ENCODE data around the gene HLA-B.
"Not testable (repeated sequence)": the region's sequence is repeated elsewhere in the genome, so short reads cannot be mapped to it uniquely, and the experiment has no call there.

Gene HLA-B

DNA sequence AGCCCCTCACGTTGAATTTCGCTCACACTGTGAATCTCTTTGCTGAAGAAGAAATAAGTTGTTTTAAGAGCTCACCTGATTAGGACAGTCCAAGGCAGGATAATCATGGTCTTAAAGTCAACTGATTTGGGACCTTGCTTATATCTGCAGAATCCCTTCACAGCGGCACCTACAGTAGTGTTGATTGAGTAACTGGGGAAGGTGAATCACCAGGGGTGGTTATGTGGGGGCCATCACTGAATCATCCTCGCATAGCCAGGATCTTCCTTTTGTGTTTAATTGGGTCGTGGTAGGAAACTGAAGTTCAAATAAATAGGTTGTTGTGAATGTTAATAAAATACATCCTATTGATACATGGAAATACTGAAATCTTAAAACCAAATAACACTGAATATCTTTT lies 26.2 kb upstream of the HLA-B start:
- DNase-seq (ENCODE audit: low read depth), result no peak

DNA sequence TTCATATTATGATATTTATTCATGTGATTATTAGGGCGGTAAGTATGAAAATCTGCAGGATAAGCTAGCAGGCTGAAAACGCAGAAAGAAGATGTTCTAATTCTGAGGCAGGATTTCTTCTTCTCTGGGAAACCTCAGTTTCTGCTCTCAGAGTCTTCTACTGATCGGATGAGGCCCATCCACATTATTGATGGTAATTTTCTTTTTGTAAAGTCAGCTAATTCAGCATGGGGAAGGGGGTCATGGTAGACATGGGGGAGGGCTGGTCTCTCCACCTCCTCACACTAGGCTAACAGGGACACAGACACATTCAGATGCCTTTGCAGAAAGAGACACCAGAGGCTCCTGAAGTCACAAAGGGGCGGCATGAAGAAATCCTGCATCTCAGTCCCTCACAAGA lies 24.7 kb upstream of the HLA-B start:
- no peak for DNase-seq (ENCODE audit: low read depth)

GRCh38 chr6:31379850-31380249 lies 22.9 kb upstream of the HLA-B start:
- DNase-seq (ENCODE audit: low read depth), result no peak

DNA sequence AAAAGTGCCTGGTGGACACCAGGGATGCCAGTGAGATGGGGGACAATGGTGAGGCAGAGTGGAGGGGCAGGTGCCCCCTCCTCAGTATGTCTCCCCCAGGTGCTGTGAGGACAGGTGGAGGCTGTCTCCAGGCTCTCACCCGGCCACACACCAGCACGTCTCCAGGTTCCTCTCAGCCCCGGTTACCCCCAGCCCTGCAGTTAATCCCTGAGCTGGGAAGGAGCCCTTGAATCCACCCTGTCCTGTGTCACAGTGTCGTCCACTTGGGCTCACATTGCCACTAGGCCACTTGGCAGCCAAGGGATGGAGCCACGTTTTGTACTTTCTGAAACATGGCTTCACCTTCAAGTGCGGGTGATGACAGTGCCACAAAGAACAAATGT lies 21.7 kb upstream of the HLA-B start:
- no peak for DNase-seq (ENCODE audit: low read depth)

DNA sequence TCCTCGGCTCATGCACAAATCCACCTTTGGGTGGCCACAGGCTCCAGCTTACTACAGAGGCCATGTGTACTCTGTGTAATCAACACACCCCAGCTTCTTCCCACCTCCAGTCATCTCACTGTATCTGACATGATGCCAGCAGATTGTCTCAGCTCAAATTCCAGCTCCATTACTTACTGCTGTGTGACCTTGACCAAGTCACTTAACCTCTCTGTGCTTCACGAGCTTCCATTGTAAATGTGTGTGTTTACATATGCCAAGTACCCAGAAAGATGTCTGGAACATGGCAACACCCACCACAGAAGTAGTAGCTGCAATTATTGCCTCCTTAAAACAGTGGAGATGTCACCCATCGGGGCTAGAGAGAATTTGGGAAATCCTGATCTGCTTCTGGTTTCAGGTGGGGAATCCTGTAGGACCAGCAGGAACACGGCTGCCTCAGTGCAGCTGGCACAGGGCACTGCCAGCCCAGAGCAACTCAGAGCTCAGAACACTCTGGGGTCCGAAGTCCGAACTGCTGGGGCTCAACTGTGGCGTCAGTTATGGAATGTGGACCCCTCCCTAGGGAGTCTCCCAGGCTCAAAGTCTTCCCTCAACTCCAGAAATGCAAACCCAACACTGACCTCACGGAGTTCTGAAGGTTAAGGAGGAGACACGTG lies 21.2 kb upstream of the HLA-B start:
- DNase-seq (ENCODE audit: low read depth), result no peak

DNA sequence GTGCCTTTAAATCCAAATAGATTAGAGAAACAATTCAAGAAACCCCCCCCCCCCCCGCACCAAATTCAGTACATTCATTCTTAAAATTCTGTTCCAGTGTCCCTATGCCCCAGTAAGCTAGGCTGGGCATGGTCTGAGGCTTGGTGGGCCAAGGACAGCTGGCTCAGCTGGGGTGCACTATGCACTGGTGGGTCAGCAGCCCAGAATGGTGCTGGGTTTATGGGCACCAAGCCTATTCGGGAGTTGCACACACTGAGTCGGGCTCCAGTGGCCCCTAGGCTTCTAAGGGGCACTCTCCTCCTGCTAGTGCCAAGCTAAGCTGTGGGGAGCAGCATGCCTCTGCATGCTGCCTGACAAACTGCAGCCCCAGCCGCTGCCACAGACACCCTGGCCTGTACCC lies 20.1 kb upstream of the HLA-B start:
- no peak for DNase-seq (ENCODE audit: low read depth)

- DNase-seq (ENCODE audit: low read depth), result no peak
These were observed 18.7 kb upstream of the HLA-B start for GRCh38 chr6:31375699-31376098.

- not testable (repeated sequence) for DNase-seq (ENCODE audit: low read depth)
These were observed 17.1 kb upstream of the HLA-B start for GRCh38 chr6:31374118-31374517.

- DNase-seq (ENCODE audit: low read depth), result no peak
These were observed 11.5 kb upstream of the HLA-B start for GRCh38 chr6:31368461-31368860.

GRCh38 chr6:31366693-31367470 lies 9.9 kb upstream of the HLA-B start:
- peak; percentile 83 for DNase-seq (ENCODE audit: low read depth)

GRCh38 chr6:31365864-31366263 lies 8.9 kb upstream of the HLA-B start:
- DNase-seq (ENCODE audit: low read depth), result no peak

DNA sequence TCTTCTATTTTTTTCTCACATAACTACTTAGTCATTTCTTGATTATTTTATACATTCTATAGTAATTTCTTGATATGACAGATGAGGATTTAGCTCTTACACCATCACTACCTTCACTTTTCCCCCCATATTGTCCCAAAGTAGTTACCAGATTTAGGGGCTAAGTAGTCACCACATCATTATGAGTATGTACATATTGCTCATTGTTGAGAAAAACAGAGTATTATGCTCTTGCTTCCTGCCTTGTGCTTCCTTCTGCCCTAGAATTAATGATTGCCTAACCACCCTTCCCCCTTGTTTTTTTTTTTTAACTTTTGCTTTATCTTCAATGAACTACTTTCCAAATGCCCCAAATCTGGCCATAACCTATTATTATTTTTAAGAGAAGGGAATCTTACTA lies 6.8 kb upstream of the HLA-B start:
- DNase-seq (ENCODE audit: low read depth), result no peak

DNA sequence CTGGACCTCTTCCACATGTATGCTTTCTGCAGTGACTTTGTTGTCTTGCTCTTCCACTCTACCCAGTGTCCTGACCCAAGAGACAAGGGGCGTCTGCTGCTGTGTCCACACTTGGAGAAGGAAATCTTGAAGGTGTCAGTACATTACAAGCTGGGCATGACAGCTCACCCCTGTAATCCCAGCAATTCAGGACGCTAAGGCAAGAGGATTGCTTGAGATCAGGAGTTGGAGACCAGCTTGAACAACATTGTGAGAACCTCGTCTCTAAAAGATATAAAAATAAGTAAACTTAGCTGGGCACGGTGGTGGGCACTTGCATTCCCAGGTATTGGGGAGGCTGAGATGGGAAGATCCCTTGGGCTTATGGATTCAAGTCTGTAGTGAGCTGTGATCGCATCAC lies 5.8 kb upstream of the HLA-B start:
- no peak for DNase-seq (ENCODE audit: low read depth)

- DNase-seq (ENCODE audit: low read depth), result no peak
These were observed 2.6 kb upstream of the HLA-B start for GRCh38 chr6:31359581-31359980.

DNA sequence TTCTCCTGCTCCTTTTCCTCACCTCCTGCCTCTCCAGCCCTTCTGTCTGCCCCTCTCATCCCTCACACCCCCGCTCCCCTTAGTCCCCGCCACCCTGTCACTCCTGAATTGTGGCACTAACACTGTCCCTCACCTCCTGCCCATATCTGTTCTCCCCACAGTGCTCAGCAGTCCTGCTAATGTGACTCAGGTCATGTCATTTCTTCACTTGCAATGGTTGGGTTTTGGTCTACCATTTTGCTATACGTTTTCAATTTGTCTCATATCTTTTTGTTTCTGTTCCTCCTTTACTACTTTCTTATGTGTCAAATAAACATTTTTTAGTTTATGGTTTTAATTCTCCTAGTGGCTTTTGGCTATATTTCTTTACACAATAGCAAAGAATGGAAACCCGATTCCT lies 1.3 kb upstream of the HLA-B start:
- DNase-seq (ENCODE audit: low read depth), result no peak

DNA sequence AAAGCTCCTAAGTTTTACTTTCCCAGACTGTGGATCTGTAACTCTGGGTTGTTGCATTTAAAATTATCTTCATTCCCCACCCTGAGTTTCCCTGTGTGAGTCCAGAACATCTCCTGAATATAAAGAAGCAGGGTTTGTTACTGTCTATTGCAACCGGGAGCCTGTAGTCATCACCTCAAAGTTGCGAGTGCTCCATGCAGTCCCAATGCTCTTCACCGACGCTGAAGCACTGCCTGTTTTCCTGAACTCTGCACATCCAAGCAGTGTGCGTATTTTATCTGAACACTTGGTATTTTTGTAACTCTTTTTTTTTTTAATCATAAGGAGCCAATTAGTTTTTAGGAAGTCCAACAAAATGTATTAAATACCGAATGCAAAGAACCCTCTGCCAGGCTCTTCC lies 907 bp upstream of the HLA-B start:
- DNase-seq (ENCODE audit: low read depth), result no peak

- no peak for DNase-seq (ENCODE audit: low read depth)
These were observed 598 bp downstream of the HLA-B start for GRCh38 chr6:31356216-31356945.

- DNase-seq (ENCODE audit: low read depth), result no peak
These were observed 1.4 kb downstream of the HLA-B start for GRCh38 chr6:31355583-31355948.

- DNase-seq (ENCODE audit: low read depth), result no peak
These were observed 2.0 kb downstream of the HLA-B start for GRCh38 chr6:31354864-31355582.

GRCh38 chr6:31354158-31354863 lies 2.7 kb downstream of the HLA-B start:
- DNase-seq (ENCODE audit: low read depth), result no peak

DNA sequence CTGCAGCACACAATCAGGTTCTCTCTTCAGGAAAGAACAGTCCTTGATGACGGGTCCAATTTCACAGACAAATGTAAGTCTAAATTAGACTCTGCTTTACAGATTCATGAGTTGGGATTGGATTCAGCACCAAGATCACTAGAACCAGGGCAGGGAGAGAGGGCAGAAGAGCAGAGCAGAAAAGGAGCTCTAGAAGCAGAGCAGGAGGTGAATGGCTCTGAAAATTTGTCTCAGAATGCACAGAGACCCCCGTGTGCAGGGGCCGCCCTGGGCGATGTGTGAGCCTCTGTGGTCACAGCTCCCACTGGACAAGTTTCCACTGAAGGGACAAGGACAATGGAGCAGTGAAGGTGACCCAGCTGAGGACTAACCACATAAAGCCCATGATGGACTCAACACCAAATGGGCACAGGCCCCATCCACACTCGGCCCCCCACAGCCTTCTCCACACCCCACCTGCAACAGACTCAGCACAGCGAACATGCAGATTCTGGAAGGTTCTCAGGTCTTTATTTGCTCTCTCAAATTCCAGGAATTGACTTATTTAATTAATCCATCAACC lies 3.5 kb downstream of the HLA-B start:
- DNase-seq (ENCODE audit: low read depth), result no peak

All from stimulated activated CD4-positive, alpha-beta T cell treated with anti-CD3 and anti-CD28 coated beads, Interleukin-2, amount 100 ng/mL, for 4 hours (primary cell).